ENCODE results near the gene KIN.
"Not testable (repeated sequence)": the region's sequence is repeated elsewhere in the genome, so short reads cannot be mapped to it uniquely, and the experiment has no call there.

Gene KIN, protein sequence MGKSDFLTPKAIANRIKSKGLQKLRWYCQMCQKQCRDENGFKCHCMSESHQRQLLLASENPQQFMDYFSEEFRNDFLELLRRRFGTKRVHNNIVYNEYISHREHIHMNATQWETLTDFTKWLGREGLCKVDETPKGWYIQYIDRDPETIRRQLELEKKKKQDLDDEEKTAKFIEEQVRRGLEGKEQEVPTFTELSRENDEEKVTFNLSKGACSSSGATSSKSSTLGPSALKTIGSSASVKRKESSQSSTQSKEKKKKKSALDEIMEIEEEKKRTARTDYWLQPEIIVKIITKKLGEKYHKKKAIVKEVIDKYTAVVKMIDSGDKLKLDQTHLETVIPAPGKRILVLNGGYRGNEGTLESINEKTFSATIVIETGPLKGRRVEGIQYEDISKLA

DNA sequence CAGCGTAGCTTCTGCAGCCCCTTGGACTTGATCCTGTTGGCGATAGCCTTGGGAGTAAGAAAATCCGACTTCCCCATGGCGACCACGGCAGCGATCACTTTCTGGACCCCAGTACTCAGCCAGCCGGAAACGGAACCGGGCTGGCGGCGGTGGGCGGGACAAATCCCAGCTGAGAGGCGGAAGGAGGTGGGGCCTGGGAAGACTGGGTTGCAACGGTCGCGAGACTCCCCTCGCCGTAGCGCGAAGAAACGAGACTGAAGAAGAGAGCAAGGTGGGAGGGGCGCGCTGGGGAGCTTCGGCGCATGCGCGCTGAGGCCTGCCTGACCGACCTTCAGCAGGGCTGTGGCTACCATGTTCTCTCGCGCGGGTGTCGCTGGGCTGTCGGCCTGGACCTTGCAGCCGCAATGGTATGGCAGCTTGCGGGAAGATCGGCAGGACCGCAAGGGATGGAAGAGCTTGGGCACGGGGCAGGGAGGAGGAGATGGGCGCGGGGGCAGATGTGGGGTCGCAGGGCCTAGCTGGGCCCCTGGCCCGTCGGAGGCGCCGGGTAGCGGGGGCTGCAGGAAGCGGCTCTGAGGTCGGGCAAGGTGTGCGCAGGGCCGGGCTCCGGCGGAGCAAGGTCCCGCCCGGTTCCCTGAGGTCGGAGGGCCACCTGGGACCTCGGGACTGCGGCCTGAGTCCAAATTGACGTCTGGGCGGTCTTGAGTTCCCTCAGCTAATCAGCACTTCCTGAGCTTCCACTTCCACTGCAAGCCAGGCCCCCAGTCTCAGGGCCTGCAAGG, at the start of gene KIN, which contains the start of gene ATP5F1C:
TSS of gene KIN (minus strand) at position 137 of the 782 bp plus-strand sequence. CDS start at position 77, 60 bp downstream.
TSS of gene ATP5F1C (plus strand) at position 321 of the 782 bp plus-strand sequence. CDS start at position 352, 31 bp downstream.
- DNase-seq = peak; percentile 55

DNA sequence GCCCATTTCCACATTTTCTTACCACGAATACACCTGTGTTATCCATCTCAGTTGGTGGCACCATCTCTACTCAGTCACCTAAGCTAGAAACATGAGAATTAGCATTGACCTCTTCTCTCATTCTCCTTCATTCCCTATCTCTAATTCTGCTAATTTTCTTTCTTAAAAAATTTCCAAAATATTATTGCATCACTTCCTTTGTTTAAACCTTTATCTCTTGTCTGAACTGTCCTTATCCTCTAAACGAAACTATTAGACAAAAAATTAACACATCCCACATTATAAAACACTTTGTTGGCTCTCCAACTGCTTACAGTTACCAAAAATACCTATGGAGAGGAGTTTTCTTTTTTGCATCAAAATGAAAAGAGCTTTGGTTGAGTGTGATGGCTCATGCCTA, 48.8 kb upstream of the KIN start:
- DNase-seq = no peak

DNA sequence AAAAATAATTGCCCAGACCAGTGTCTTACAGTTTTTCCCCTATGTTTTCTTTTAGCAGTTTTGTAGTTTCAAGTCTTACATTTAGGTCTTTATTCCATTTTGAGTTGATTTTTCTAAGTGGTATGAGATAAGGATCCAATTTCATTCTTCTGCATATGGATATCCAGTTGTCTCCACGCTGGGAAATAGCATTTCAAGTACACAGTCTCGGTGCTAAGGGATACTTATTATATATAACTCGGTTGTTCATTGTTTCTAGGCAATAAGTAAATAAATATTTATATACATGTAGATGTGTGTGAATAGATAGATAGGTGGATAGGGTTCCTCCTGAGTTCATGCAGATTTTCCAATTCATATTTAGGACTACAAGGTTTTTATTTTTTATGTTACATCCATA, 46.5 kb upstream of the KIN start:
- DNase-seq = no peak

DNA sequence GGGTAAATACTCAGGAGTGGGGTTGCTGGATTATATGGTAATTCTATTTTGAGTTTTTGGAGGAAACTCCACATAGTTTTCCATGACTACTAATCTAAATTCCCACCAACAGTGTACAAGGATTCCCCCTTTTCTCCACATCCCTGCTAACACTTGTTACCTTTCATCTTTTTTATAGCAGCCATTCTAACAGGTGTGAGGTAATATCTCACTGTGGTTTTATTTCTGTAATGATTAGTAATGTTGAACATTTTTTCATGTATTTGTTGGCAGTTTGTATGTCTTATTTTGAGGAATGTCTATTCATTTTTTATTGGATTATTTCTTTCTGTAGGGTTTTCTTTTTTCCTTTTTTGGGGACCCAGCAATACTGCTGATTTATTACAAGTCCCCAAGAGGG, 45.4 kb upstream of the KIN start:
- no peak for DNase-seq

DNA sequence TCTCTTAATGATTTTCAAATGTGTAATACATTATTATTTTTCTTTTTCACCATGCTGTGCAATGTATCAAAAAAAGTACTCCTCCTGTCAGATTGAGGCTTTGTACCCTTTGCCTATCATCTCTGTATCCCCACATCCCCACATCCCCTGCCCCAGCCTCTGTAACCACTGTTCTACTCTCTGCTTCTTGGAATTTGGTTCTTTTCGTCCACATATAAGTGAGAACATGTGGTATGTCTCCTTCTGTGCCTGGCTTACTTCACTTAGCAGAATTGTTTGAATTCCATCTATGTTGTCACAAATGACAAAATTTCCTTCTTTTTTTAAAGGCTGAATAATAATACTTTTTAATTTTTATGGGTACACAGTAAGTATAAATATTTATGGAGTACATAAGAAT, 44.3 kb upstream of the KIN start:
- no peak for DNase-seq

DNA sequence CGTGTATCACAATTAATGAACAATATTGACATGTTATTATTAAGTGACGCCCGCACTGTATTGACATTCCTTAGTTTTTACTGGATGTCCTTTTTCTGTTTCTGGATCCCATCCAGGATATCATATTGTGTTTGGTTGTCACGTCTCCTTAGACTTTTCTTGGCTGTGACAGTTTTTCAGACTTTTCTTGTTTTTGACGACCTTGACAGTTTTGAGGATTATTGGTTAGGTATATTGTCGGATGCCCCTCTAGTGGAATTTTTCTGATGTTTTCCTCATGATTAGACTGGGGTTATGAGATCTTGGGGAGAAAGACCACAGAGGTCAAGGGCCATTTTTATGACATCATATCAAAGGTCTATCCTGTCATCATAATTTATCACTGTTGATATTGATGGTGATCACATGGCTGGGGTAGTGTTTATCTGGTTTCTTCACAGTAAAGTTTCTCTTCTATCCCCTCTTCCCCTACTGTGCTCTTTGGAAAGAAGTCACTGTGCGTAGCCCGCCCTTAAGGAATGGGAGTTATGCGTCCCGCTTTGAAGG, 41.6 kb upstream of the KIN start:
- no peak for DNase-seq

DNA sequence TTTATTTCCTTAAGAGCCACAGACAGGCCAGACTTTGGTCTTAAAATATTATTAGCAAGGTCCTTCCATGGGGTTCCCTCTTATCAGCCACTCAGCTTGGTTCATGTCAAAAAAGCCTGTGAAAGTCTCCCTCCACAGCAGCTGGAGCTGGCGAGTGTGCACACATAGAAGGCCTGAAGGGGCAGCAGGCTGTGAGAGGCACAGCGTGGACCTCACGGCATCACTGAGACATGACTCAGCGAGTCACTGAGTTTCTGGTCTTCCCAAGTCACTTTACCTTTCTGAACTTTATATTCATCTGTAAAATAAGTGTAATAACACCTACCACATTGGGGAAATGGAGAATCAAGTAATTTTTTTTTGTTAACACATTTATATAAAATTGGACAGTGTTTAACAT, 39.2 kb upstream of the KIN start:
- no peak for DNase-seq

DNA sequence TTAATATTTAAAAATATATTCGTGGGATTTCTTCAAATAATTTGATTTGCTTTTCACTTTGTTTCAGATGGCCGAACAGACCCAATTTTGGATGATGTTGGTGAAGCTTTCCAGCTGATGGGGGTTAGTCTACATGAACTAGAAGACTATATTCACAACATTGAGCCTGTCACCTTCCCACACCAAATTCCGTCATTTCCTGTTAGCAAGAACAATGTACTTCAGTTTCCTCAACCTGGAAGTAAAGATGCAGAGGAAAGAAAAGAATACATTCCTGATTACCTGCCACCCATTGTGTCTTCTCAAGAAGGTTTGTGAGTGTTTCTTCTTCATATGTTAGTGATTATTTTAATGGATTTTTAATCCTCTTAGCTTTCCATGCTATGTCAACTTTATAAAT, 36.5 kb upstream of the KIN start:
- no peak for DNase-seq

DNA sequence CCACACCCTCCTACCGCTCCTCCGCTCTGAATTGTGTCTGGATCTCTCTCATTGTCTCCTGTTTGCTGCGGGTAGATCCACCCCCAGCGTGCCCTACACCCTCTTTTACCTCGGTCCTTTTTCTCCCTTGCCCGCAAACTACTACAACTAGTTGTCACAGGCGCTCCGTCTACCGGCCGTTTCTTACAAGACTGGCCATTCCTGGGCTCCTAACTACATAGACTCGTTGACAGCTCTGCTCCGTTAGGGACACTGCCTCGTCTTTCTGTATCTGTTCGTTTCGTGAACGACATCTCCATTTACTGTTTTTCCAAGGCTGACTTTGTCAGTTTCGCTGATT, 31.3 kb upstream of the KIN start:
- DNase-seq = no peak

DNA sequence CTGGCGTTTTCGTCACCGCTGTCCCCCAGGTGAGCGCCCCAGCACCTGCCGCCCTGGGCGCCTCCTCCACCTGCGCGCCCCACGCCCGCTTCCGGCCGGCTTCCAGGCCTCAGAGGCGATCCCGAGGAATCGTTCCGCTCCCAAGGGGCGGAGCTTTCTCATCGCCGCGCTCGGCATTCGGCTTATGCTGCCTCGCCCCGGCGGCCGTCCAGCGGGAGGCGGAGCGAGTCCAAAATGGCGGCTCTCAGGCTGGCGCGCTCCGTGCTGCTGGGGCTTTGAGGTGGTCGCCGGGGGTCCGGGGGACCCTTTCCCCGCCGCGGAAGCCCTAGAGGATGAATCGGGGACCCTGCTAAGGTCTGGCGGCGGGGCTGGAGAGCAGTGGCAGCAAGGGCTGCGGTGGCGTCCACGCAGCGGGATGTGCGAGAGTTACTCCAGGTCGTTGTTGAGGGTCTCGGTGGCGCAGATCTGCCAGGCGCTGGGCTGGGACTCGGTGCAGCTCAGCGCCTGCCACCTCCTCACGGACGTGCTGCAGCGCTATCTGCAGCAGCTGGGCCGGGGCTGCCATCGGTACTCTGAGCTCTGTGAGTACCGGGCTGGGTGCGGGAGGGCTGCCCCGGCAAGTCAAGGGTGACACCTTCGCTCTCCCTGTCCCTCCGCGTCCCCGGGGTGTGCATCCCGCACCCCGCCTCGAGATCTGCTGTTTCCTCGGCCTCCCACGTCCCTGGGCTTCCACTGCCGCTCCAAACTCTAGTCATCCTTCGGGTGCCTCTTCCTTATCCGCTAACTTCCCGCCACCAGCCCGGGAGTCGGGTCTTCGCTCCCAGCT, 30.7 kb upstream of the KIN start, which contains the start of gene TAF3:
TSS of gene TAF3 (plus strand) at position 211 of the 826 bp plus-strand sequence. CDS start at position 416, 205 bp downstream.
- DNase-seq = no peak

DNA sequence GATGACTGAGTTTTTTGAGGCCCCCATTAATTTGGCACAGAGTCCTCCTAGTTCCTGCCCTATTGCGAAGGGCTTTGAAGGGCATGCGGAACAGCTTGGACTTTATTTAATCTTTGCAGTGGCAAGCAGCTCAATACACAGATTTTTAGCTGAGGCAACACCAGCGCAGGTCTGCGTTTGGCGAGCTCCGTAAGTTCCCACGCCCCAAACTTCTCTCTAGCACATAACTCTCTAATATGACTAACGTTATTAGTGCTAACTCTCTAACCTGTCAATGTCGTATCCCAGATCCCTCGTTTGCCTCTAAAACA, 30.1 kb upstream of the KIN start:
- DNase-seq = no peak

DNA sequence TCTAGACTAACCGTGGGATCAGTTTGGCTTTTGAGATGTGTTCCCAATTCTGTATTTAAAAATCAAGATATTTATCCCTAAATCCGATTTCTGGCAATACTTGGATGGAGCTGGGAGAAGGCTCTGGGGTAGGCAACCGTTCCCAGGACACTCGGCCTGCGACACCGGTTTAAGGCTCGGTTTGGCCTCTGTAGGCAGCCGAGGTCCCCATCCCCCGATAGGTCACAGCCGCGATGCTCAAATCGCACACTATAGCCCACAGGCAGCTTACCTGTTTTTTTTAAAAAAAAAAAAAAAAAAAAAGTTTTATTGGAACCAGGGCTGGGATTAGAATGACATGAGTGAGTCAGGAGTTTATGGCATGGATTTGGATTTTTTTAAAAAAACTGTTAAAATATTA, 29.8 kb upstream of the KIN start:
- no peak for DNase-seq

DNA sequence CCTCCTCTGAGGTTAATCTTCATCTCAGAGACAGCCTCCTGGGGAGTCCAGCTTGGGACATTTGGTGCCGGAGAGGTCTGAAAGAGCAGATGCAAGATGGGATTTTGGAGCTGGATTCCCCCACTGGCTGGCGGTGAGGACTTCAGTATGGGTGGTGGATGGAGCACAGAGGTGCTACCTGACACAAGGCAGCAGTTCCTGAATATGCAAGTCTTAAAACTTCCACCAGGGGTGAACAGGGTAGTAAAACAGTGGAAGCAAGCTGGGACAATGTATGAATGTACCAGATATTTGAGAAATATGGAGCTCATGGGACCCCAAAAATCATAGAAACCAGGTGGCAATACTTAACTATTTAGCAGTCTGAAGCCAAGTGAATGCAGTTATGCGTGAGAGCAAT, 25.7 kb upstream of the KIN start:
- no peak for DNase-seq

DNA sequence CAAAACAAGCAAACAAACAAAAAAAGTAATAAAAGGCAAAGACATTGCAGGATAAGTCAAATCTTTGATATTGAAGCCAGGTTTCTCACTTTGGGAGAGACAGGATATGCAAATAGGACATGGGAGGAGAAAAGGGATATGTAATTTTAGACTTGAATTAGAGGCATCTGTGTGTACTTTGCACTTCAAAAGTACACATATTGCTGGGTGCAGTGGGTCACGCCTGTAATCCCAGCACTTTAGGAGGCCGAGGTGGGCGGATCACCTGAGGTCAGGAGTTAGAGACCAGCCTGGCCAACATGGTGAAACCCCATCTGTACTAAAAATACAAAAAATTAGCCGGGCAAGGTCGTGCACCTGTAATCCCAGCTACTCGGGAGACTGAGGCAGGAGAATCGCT, 23.9 kb upstream of the KIN start:
- not testable (repeated sequence) for DNase-seq

DNA sequence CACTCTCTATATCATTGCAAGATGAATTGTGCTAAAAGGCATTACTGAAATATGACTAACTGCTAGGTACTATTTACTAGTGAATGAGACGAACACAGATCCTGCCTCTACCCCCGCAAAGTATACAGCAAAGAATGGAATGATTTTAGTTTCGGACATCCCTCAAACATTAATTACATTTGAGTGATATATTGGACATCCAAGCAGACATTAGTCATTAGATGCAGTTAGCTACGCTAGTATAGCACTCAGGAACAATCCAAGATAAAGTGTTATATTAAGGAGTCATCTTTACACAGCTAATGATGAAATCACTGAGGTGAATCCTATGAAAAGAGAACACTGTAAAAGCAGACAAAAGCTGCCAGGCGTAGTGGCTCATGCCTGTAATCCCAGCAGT, 23.2 kb upstream of the KIN start:
- DNase-seq = no peak

DNA sequence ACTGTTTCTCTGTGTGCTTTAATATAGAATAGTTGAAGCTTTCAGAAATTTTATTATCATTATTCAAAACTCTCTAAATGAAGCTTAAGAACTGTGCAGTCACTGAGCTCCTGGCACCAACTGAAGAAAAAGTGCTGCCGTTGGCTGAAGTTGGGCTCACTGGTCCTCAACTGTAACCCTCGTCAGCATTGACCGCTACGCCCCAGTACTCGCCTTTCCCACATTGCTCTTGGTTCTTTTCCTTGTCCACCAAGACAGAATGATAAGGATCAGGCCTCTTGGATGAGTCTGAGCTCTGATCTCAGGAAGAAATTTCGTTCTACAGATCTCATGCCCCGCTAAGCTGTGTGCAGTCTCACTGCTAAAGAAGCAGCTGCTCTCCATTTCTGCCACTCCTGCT, 22.6 kb upstream of the KIN start:
- no peak for DNase-seq

DNA sequence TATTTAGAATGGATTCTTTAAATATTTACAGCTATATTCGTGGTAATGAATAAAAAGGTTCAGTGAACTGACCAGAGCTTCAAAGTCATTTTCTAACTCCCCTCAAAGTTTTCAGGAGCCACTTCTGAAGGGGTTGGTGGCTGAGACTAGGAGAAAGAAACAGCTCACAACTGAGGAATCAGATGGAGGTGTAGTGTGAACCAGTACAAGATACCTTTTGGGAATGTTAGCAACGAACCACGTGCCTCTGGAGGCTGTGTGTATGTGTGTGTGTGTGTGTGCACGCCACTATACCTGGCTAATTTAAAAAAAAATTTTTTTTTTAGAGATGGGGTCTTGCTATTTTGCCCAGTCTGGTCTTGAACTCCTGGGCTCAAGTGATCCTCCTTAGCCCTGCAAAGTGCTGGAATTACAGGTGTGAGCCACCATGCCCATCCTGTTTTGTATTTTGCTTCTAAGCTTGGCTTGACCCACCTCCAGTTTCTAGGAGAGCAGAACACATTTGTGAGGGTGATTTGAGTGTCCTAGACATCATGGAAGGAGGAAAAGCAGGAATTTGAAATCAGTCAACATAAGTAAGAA, 21.0 kb upstream of the KIN start:
- no peak for DNase-seq

DNA sequence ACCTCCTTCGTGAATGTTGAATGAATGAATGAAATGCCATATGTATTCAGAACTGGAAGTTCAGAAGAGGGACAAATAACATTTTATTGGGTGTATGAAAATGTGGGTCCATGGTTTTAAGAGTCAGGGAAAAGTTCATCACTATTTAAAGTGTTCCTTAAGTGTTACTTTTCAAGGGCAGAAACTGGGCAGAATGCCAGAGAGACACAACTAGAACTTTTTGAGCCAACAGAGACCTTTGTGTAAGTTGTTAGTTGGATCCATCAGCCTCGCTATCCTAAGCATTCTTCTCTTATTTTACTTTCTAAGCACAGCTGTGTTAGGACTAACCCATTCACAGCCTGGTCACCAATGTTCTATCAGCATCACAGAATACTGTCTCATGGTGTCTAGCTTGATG, 16.9 kb upstream of the KIN start:
- no peak for DNase-seq

DNA sequence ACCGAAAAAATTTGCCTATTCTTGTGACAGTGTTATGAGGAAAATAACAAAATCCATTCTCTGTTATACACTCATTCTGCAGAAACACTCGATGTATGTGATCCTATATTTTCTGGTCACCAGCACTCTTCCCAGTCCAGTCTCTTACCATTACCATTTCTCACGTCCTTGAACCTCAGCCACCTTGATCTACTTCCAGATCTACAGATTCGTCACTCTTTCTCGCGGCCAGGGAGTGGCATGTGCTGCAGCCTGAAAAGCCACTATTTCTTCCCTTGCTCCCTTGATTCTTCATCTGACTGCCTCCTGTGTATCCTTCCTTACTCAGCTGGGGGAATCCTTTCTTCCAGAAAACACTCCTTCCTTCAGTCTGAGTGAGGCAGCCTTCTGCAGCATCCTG, 16.4 kb upstream of the KIN start:
- no peak for DNase-seq

DNA sequence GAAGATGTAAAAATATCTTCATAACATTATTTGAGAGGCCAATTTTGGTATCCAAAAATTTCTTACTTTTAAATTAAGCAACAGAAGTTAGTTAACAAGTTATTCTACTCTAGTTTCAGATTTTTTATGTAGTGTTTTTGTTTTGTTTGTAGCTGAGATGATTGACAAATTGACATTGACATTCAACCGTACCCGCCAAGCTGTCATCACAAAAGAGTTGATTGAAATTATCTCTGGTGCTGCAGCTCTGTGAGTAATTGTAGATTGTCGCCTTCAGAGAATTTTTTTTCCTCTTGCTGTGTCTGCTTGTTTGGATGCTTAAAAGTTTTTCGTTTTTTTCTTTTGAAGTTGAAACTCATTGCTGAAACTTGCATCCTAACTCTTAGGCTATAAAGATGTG, 14.8 kb upstream of the KIN start:
- DNase-seq = no peak

DNA sequence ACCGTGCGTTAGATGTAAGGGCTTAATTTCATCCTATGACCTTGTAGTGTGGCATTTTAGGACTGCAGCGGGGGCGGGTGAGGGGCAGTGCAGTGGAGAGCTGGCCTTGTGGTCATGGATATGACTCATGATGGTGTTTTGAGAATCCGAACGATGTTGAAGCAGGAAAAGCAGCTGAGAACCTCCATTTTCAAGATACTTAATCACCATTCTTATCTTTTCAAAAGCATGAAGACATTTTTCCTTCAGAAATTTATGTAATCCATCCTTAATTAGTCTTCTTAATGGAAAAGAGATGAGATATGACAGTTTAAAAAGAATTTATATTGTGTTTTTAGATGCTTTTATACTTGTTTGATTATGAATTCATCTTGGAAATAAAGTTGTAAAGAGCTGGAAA, 9.8 kb upstream of the KIN start:
- DNase-seq = no peak

DNA sequence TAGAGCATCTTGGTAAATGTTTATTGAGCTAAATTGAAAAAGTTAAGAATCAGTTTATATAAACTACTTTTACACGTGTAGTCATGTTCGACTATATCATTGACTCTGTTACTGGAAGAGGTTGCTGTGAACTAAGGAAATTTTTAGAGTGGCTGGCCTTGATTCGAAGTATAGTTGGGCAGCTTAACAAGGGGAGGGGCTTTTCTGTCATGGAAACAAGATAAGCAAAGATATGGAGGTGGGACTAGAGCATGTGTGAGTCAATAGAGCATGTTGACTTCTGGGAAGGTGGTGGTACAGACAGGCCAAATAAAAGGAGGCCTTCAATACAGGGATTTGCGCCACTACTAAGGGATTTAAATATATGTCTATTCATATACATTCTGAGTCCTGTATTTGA, 7.8 kb upstream of the KIN start:
- no peak for DNase-seq
